WERI-Rb-1 (cell line): Measurements from ENCODE around the gene TOX3.

Experiments
- DNase-seq: peaks from one replicate; pipeline ENCODE4 v3.0.0-alpha.2; 2020
- H3K27ac ChIP-seq: fragments of 250-450 bp; sonication (Bioruptor Pico); 2 replicates; pipeline ENCODE4 v1.5.1; 2020; ENCODE audit warnings: mild to moderate bottlenecking, moderate library complexity
- H3K27me3 ChIP-seq: fragments of 250-450 bp; sonication (Bioruptor Pico); 2 replicates; pipeline ENCODE4 v1.5.1; 2021; ENCODE audit warnings: mild to moderate bottlenecking, low read depth, moderate library complexity; ENCODE audit not compliant: insufficient read depth, severe bottlenecking
- H3K36me3 ChIP-seq: fragments of 250-450 bp; sonication (Bioruptor Pico); 2 replicates; pipeline ENCODE4 v1.5.1; 2020; ENCODE audit warnings: mild to moderate bottlenecking, moderate library complexity
- H3K4me3 ChIP-seq: 2 replicates; pipeline ENCODE4 v1.5.1; 2011; ENCODE audit warnings: low read depth, mild to moderate bottlenecking, control low read depth, low read length
- H3K9me3 ChIP-seq: fragments of 250-450 bp; sonication (Bioruptor Pico); 2 replicates; pipeline ENCODE4 v1.5.1; 2021; ENCODE audit warnings: mild to moderate bottlenecking, moderate library complexity; ENCODE audit not compliant: severe bottlenecking
- TF ChIP-seq, protein P1 (sequence below): IDR thresholded peaks from 2 replicates; pipeline ENCODE4 v1.5.1; 2011; ENCODE audit warnings: low read depth, mild to moderate bottlenecking, control low read depth, inconsistent platforms, low read length

Gene TOX3

DNA sequence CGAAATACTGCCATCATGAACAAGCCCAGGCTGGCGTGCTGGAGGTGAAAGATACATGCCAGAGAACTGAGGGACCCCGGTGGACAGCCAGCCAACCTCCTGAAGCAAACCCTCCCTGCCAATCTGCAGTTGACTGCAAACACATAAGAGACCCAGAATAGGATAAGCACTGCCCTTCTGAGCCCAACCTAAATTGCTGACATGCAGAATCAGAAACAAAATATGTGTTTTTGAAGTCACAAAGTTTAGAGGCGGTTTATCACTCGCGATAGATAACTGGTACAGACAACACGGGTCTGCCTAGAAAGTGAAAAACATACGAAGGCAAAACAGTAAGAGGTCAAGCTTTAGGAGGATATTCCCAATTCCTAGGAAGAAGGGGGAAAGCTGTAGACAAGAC, 14.6 kb downstream of the TOX3 start:
- Histone ChIP-seq H3K27ac (no peak overlapping the region), H3K27me3 (no peaks in the 10 kb centered on the region), H3K36me3 (no peaks in the 10 kb centered on the region), H3K9me3 (no peaks in the 10 kb centered on the region), H3K4me3 (no peak overlapping the region)
- no peak for DNase-seq
- TF ChIP-seq, protein P1, sequence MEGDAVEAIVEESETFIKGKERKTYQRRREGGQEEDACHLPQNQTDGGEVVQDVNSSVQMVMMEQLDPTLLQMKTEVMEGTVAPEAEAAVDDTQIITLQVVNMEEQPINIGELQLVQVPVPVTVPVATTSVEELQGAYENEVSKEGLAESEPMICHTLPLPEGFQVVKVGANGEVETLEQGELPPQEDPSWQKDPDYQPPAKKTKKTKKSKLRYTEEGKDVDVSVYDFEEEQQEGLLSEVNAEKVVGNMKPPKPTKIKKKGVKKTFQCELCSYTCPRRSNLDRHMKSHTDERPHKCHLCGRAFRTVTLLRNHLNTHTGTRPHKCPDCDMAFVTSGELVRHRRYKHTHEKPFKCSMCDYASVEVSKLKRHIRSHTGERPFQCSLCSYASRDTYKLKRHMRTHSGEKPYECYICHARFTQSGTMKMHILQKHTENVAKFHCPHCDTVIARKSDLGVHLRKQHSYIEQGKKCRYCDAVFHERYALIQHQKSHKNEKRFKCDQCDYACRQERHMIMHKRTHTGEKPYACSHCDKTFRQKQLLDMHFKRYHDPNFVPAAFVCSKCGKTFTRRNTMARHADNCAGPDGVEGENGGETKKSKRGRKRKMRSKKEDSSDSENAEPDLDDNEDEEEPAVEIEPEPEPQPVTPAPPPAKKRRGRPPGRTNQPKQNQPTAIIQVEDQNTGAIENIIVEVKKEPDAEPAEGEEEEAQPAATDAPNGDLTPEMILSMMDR, result no peak

DNA sequence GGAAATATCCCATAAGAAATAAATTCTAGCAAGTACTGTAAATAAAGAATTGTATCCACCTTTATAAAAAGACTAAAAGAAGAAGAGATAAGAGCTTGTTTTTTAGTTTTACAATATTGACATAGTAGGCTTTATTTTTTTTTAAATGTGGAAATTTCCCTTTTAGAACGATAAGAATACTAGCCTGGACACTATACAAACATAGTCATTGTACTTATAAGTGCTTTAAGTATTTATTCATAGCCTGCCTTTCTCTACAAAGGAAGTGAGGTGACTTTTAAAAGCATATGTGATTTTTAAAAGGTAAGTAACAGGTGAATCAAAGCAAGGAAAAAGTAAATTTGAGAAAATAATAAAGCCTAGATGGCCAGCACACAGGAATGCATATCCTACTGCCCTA, 17.7 kb downstream of the TOX3 start:
- no peak overlapping the region for H3K27ac ChIP-seq
- TF ChIP-seq, protein P1, result no peak
- H3K36me3 ChIP-seq, result no peaks in the 10 kb centered on the region
- no peak overlapping the region for H3K4me3 ChIP-seq
- no peak for DNase-seq
- H3K9me3 ChIP-seq, result no peaks in the 10 kb centered on the region
- H3K27me3 ChIP-seq, result no peaks in the 10 kb centered on the region

DNA sequence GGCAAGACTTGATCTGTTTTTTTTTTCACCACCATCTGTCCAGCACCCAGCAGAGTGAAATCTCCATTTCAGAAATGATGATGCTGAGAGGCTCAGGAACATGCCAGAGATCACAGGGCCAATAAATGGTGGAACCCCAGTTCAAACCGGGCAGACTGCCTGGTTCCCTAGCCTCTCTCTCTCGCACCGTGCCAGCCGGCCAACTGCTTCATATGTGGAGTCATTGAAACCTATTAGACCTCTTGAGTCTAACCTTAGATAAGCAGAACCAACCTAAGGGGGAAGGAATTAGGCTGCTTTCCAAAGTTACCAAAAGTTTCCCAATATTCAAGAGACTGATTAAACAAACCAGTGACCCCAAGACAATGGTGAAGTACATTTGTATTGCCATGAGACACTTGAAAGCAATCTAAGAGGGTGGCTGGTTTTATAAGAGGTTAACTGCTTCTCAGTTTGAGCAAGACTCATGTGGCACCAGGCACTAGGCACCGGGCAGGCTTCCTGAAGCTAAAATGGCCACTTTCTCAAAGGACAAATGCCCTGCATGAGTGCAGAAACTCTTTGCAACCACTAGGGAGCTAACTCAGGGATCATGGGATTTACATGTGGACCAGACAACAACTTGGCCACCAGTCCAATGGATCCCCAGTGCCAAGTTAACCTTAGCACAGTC, 18.4 kb downstream of the TOX3 start:
- no peak overlapping the region for H3K27ac ChIP-seq
- H3K9me3 ChIP-seq, result no peaks in the 10 kb centered on the region
- no peak overlapping the region for H3K4me3 ChIP-seq
- TF ChIP-seq, protein P1, result no peak
- H3K27me3 ChIP-seq, result no peaks in the 10 kb centered on the region
- no peaks in the 10 kb centered on the region for H3K36me3 ChIP-seq
- DNase-seq, result no peak

DNA sequence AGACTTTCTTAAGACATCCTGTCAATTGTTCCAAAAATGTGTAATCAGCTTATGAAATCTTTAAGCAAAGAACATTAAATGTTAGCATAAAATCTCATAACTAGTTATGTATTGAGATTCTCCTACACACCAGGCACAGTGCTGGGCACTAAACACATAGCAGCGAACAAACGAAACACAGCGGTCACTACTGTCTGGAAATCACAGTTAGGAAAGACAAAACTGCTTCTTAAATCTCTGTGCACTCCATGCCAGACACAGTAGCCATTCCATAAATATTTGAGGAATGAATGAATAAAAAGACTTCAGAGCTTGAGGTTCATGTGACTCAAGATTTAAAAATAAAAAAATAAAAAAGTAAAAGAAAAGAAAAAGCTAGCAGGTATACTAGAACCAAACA, 20.1 kb downstream of the TOX3 start:
- H3K9me3 ChIP-seq, result no peaks in the 10 kb centered on the region
- TF ChIP-seq, protein P1, result no peak
- no peak for DNase-seq
- H3K4me3 ChIP-seq, result no peak overlapping the region
- no peak overlapping the region for H3K27ac ChIP-seq
- no peaks in the 10 kb centered on the region for H3K36me3 ChIP-seq
- H3K27me3 ChIP-seq, result no peaks in the 10 kb centered on the region

DNA sequence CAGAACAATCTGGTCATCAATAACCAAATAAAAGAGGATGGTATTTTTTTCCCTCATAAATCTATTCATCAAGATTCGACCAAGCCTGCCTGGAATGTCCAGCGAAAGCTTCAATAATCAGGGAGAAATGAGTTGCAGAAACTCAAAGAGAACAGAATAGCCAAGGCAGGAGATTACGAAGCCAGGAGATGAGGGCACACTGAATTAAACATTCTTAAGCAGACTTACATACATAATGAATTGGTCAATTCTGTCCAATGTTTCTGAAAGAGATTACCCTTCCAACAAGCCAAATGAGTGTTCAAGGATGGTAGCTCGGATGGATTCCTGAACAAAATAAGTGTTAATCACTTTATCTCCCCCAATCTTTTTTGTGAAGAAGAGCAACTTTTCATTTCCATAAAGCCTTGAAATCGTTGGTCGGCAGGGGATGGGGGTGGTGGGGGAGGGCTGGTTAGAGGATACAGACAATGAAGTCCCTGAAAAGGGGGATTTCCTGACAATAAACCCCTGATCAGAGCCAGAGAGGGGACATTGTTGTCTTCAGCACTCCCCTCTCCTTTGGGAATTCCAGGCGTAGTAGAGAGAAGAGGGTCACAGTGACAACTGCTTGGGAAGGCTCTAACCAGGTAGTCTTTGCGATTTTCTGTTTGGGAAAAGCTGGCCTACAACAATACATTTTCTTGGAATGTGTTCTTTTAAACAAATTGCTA, 20.7 kb downstream of the TOX3 start:
- no peaks in the 10 kb centered on the region for H3K36me3 ChIP-seq
- no peaks in the 10 kb centered on the region for H3K27me3 ChIP-seq
- H3K27ac ChIP-seq, result no peak overlapping the region
- TF ChIP-seq, protein P1, result no peak
- no peak overlapping the region for H3K4me3 ChIP-seq
- no peaks in the 10 kb centered on the region for H3K9me3 ChIP-seq
- no peak for DNase-seq
